GM12878 (cell line): ENCODE measurements around the gene UBQLN4.

ENCODE experiments used
- JUND ChIP-seq: IDR thresholded peaks from 2 replicates; pipeline ENCODE4 v1.6.1; 2012; ENCODE audit warnings: low read depth, mild to moderate bottlenecking, low read length, improper control_type of control experiment, moderate library complexity
- KDM1A ChIP-seq: fragments of 200-600 bp; sonication (generic); IDR thresholded peaks from 2 replicates; pipeline ENCODE4 v1.6.1; 2016; ENCODE audit warnings: borderline replicate concordance
- POLR2A ChIP-seq: IDR thresholded peaks from 2 replicates; pipeline ENCODE4 v1.6.1; 2011; ENCODE audit warnings: low read depth, mild to moderate bottlenecking, low read length

- TF ChIP-seq POLR2A (no peak), JUND (no peak), KDM1A (no peak)
Observed at GRCh38 chr1:156081917-156082308, 28.3 kb upstream of the UBQLN4 start.
